ENCODE data around the gene CA10.

The CA10 gene

GRCh38 chr17:51685287-51685909, 473.1 kb downstream of the CA10 start:
- Histone ChIP-seq H3K9me3 (ENCODE audit: insufficient read depth, low read depth, low read length) (peaks cover 2% of the 10 kb centered on the region), H3K79me2 (ENCODE audit: control insufficient read depth, insufficient read depth, low read length, poor library complexity) (no peaks in the 10 kb centered on the region), H2BK12ac (ENCODE audit: low read length) (no peak overlapping the region), H2BK5ac (ENCODE audit: low read depth, low read length, poor library complexity) (no peak overlapping the region), H3K4me2 (ENCODE audit: low read length) (no peak overlapping the region), H2AFZ (ENCODE audit: insufficient read depth, low read length, poor library complexity) (no peak overlapping the region), H3K27ac (ENCODE audit: low read depth, low read length) (no peak overlapping the region), H3K18ac (ENCODE audit: low read length) (no peak overlapping the region), H3K36me3 (ENCODE audit: control insufficient read depth in 1 of 2, insufficient read depth in 2 of 2, low read length in 2 of 2) (no peaks in the 10 kb centered on the region), H4K8ac (ENCODE audit: low read depth, low read length) (no peak overlapping the region), H3K4me1 (ENCODE audit: control insufficient read depth in 1 of 2, insufficient read depth in 2 of 2, low read length in 2 of 2) (no peaks in the 10 kb centered on the region), H3K23ac (ENCODE audit: low read length) (no peak overlapping the region), H3K4me3 (ENCODE audit: low read depth, low read length) (no peak overlapping the region), H4K12ac (ENCODE audit: low read depth, low read length) (no peak overlapping the region), H3K79me1 (ENCODE audit: low read length) (no peaks in the 10 kb centered on the region), H3K4ac (ENCODE audit: low read depth, low read length) (no peak overlapping the region), H3K27me3 (ENCODE audit: insufficient read depth, low read length) (no peaks in the 10 kb centered on the region), H3K9ac (ENCODE audit: low read length) (no peak overlapping the region), H4K91ac (ENCODE audit: low read depth, low read length) (no peak overlapping the region), H2BK120ac (ENCODE audit: insufficient read depth, low read length, poor library complexity) (no peak overlapping the region), H2AK5ac (ENCODE audit: low read length) (no peak overlapping the region), H3K14ac (ENCODE audit: low read length) (no peak overlapping the region)
- no CpG with 5 or more reads among the region's 2 CpGs for WGBS (ENCODE audit: extremely low coverage, insufficient coverage, insufficient read length)
- no peak for DNase-seq

DNA sequence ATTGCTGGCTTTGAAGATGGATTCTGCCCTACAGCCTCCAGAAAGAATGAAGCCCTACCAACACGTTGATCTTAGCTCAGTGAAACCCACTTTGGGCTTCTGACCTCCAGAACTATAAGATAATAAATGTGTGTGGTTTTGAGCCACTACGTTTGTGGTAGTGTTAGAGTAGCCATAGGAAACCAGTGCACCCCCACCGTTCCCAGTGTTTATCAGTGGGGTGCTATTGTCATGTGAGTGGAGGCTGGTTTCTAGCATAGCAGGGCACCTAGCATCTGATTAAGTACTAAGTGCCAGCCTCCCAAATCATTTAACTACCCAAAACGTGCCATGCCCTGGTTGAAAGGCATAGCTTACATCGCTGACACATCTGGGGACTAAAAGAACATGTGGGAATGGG, 474.3 kb downstream of the CA10 start:
- Histone ChIP-seq H3K27ac (ENCODE audit: low read depth, low read length) (no peak overlapping the region), H3K4ac (ENCODE audit: low read depth, low read length) (no peak overlapping the region), H3K36me3 (ENCODE audit: control insufficient read depth in 1 of 2, insufficient read depth in 2 of 2, low read length in 2 of 2) (no peaks in the 10 kb centered on the region), H4K8ac (ENCODE audit: low read depth, low read length) (no peak overlapping the region), H3K4me3 (ENCODE audit: low read depth, low read length) (no peak overlapping the region), H2BK120ac (ENCODE audit: insufficient read depth, low read length, poor library complexity) (no peak overlapping the region), H4K12ac (ENCODE audit: low read depth, low read length) (no peak overlapping the region), H3K79me2 (ENCODE audit: control insufficient read depth, insufficient read depth, low read length, poor library complexity) (no peaks in the 10 kb centered on the region), H3K9ac (ENCODE audit: low read length) (no peak overlapping the region), H3K27me3 (ENCODE audit: insufficient read depth, low read length) (no peaks in the 10 kb centered on the region), H3K4me1 (ENCODE audit: control insufficient read depth in 1 of 2, insufficient read depth in 2 of 2, low read length in 2 of 2) (no peaks in the 10 kb centered on the region), H2BK5ac (ENCODE audit: low read depth, low read length, poor library complexity) (no peak overlapping the region), H3K79me1 (ENCODE audit: low read length) (no peaks in the 10 kb centered on the region), H3K4me2 (ENCODE audit: low read length) (no peak overlapping the region), H3K23ac (ENCODE audit: low read length) (no peak overlapping the region), H3K14ac (ENCODE audit: low read length) (no peak overlapping the region), H2BK12ac (ENCODE audit: low read length) (no peak overlapping the region), H3K18ac (ENCODE audit: low read length) (no peak overlapping the region), H2AFZ (ENCODE audit: insufficient read depth, low read length, poor library complexity) (no peak overlapping the region), H3K9me3 (ENCODE audit: insufficient read depth, low read depth, low read length) (peaks cover 2% of the 10 kb centered on the region), H4K91ac (ENCODE audit: low read depth, low read length) (no peak overlapping the region), H2AK5ac (ENCODE audit: low read length) (no peak overlapping the region)
- DNase-seq, result no peak
- no CpG with 5 or more reads among the region's 5 CpGs for WGBS (ENCODE audit: extremely low coverage, insufficient coverage, insufficient read length)

DNA sequence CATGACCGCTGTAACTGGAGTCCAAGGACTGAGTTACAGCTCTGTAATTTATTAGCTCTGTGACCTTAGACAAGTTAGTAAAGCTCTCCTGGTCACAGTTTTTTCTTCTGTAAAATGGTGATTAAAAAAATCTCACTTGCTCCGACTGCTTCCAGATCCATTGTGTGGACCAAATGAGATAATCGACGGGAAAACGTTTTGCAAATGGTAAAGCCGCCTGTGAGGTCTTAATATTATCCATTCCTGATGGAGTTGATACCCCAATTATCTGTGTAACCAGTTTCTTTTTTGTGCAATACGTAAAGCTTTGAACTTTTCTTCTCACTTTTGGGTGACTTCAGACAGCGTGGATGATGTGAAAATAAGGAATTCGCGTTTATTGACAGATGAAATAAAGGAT, 475.2 kb downstream of the CA10 start:
- Histone ChIP-seq H2BK12ac (ENCODE audit: low read length) (no peak overlapping the region), H2BK5ac (ENCODE audit: low read depth, low read length, poor library complexity) (no peak overlapping the region), H2AK5ac (ENCODE audit: low read length) (no peak overlapping the region), H3K14ac (ENCODE audit: low read length) (no peak overlapping the region), H3K9me3 (ENCODE audit: insufficient read depth, low read depth, low read length) (peaks cover 2% of the 10 kb centered on the region), H4K8ac (ENCODE audit: low read depth, low read length) (no peak overlapping the region), H3K4me2 (ENCODE audit: low read length) (no peak overlapping the region), H3K79me1 (ENCODE audit: low read length) (no peaks in the 10 kb centered on the region), H4K12ac (ENCODE audit: low read depth, low read length) (no peak overlapping the region), H2BK120ac (ENCODE audit: insufficient read depth, low read length, poor library complexity) (no peak overlapping the region), H4K91ac (ENCODE audit: low read depth, low read length) (no peak overlapping the region), H3K36me3 (ENCODE audit: control insufficient read depth in 1 of 2, insufficient read depth in 2 of 2, low read length in 2 of 2) (no peaks in the 10 kb centered on the region), H3K4ac (ENCODE audit: low read depth, low read length) (no peak overlapping the region), H3K27ac (ENCODE audit: low read depth, low read length) (no peak overlapping the region), H3K18ac (ENCODE audit: low read length) (no peak overlapping the region), H3K27me3 (ENCODE audit: insufficient read depth, low read length) (no peaks in the 10 kb centered on the region), H3K4me1 (ENCODE audit: control insufficient read depth in 1 of 2, insufficient read depth in 2 of 2, low read length in 2 of 2) (no peaks in the 10 kb centered on the region), H3K79me2 (ENCODE audit: control insufficient read depth, insufficient read depth, low read length, poor library complexity) (no peaks in the 10 kb centered on the region), H2AFZ (ENCODE audit: insufficient read depth, low read length, poor library complexity) (no peak overlapping the region), H3K4me3 (ENCODE audit: low read depth, low read length) (no peak overlapping the region), H3K9ac (ENCODE audit: low read length) (no peak overlapping the region), H3K23ac (ENCODE audit: low read length) (no peak overlapping the region)
- no peak for DNase-seq
- WGBS (ENCODE audit: extremely low coverage, insufficient coverage, insufficient read length), result no CpG with 5 or more reads among the region's 10 CpGs

DNA sequence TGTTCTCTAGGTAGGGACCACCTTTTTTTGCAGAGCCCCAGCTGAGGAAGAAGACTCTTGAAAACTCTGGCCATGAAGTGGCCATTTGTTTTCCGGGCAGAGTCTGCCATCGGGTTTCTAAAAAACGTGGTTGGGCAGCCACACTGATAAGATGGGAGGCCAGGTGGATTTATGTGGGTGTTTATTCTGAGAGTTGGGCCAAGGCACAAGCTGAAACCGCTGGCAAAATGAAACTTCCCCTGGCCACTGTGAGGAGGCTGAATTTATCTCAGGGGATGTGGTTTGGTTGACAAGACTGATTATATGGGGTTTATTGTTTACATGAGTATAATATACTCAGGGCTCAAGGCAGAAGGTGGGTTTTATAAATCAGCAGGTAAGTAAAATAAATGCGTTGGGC, 476.4 kb downstream of the CA10 start:
- Histone ChIP-seq H3K27me3 (ENCODE audit: insufficient read depth, low read length) (no peaks in the 10 kb centered on the region), H4K12ac (ENCODE audit: low read depth, low read length) (no peak overlapping the region), H3K9ac (ENCODE audit: low read length) (no peak overlapping the region), H3K4me3 (ENCODE audit: low read depth, low read length) (no peak overlapping the region), H3K79me1 (ENCODE audit: low read length) (no peaks in the 10 kb centered on the region), H2AFZ (ENCODE audit: insufficient read depth, low read length, poor library complexity) (no peak overlapping the region), H3K14ac (ENCODE audit: low read length) (no peak overlapping the region), H4K91ac (ENCODE audit: low read depth, low read length) (no peak overlapping the region), H3K18ac (ENCODE audit: low read length) (no peak overlapping the region), H3K9me3 (ENCODE audit: insufficient read depth, low read depth, low read length) (no peaks in the 10 kb centered on the region), H4K8ac (ENCODE audit: low read depth, low read length) (no peak overlapping the region), H2AK5ac (ENCODE audit: low read length) (no peak overlapping the region), H3K79me2 (ENCODE audit: control insufficient read depth, insufficient read depth, low read length, poor library complexity) (no peaks in the 10 kb centered on the region), H3K4me1 (ENCODE audit: control insufficient read depth in 1 of 2, insufficient read depth in 2 of 2, low read length in 2 of 2) (no peaks in the 10 kb centered on the region), H3K27ac (ENCODE audit: low read depth, low read length) (no peak overlapping the region), H3K4ac (ENCODE audit: low read depth, low read length) (no peak overlapping the region), H2BK5ac (ENCODE audit: low read depth, low read length, poor library complexity) (no peak overlapping the region), H2BK120ac (ENCODE audit: insufficient read depth, low read length, poor library complexity) (no peak overlapping the region), H3K4me2 (ENCODE audit: low read length) (no peak overlapping the region), H3K23ac (ENCODE audit: low read length) (no peak overlapping the region), H2BK12ac (ENCODE audit: low read length) (no peak overlapping the region), H3K36me3 (ENCODE audit: control insufficient read depth in 1 of 2, insufficient read depth in 2 of 2, low read length in 2 of 2) (no peaks in the 10 kb centered on the region)
- DNase-seq, result no peak
- no CpG with 5 or more reads among the region's 5 CpGs for WGBS (ENCODE audit: extremely low coverage, insufficient coverage, insufficient read length)

Measured in trophoblast cell (in vitro differentiated cells and primary cell).